ENCODE results near the gene RNASE11.

GRCh38 chr14:20609215-20610001 is 21.6 kb upstream of the RNASE11 start:
- TF ChIP-seq EZH2 (IDR thresholded peaks at IDR 0.05; ENCODE audit: borderline replicate concordance, insufficient read depth, low read depth, low read length, poor library complexity, severe bottlenecking) (no peak), CTCF (IDR thresholded peaks at IDR 0.05) (peak; percentile 96)
